HG03159 (cell line): ENCODE data around the gene TNNI3K.

Source experiments
- ATAC-seq: cut with Tn5 transposase; IDR thresholded peaks from one replicate; pipeline ENCODE4 v1.9.1; 2021; ENCODE audit warnings: mild to moderate bottlenecking, moderate library complexity; ENCODE audit not compliant: unreplicated experiment

Gene TNNI3K

DNA sequence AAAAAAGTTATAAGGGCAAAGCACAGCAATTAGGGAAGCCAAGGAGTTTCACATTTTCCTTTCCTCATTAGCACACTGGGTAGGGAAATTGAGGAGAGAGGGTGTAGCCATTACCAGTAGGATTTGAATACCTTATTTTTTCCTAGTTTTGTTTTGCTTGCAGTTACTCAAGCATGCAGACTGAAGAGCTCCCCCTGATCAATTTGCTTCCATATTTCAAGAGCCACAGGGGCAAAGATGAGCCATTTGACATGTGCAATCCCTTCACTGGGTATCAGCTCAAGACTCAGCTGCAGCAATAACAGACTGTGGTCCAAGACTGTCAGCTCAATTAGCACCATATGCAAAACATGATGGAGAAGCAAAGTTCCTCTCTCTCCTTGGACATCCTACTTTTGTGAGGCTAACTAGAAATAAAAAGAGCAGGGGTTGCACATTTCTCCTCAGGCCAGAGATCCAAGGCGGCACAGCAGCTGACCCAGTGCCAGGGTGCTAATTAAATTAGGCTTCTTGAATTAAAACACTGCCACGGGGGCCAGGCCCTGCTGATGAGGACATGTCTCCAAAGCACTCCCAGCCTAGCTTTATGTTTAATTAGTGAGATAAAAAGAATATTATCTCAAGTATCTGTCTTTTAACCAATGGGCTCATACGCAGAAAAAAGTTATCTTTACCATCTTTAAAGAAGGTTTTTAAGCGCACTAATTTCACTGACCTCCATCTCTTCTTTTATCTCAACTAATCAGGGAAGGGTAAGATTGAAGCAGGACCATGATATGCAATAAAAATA, 314.0 kb downstream of the TNNI3K start:
- no peak for ATAC-seq

DNA sequence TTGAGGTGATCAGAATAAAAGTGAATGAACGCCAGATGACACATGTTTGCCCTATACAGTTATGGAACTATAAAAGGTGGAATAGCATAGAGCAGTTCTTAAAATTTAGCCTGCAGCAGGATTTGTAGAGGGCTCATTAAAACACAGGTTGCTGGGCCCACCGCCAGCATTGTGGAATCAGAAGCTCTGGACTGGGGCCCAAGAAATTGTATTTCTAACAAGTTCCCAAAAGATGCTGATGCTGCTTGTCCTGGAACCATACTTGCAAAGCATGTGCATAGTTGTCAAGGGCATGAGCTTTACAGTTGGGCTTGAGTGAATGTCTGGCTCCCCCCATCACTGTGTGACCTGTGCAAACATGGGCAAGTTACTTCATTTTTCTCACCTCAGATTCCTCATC, 314.7 kb downstream of the TNNI3K start:
- no peak for ATAC-seq

DNA sequence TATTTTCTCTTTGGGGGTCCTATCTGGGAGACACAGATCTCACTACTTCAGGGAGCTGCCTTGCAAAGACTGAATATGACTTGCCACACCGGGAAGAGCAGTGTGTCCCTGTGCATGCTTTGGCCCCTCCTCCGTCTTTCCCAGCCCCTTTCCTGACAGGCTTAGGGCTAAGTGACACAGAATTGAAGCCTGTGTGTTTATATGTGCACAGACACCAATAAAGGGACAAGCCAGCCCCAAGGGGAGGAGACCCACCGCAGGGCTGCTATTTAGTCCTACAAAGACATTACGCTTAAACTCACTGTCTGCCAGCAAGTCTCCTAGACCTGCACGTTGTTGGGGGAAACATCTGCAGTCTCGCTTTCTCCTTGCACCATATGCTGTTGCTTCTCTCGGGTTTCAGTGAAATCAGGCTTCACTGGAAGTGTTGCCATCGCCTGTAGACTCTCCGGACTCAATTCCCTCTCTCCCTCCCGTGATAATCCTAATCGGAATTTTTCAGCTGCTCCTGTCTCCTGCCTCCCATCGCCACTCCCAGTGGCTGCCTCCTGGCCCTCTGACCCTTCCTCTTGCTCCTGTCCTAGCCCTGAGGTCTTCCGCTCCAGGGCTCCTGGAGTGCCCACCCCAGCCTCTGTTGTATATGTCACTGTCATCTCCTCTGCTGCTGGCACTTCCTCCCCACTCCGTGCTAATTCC, 335.8 kb downstream of the TNNI3K start:
- ATAC-seq: no peak

DNA sequence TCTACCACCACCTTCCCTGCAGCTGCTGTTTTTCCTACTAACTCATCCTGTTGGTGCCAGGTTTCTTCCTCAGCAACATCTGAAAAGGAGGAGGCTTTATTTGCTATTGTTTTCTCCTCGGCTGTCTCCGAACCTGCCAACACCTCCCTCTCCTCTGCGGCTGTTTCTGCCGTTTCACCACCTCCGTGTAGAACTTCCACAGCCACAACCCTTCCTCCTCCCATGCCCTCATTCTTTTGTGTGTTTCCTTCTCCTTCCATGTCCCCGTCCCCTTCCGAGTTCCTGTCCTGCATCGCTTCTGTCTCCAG, 336.3 kb downstream of the TNNI3K start:
- ATAC-seq: no peak

DNA sequence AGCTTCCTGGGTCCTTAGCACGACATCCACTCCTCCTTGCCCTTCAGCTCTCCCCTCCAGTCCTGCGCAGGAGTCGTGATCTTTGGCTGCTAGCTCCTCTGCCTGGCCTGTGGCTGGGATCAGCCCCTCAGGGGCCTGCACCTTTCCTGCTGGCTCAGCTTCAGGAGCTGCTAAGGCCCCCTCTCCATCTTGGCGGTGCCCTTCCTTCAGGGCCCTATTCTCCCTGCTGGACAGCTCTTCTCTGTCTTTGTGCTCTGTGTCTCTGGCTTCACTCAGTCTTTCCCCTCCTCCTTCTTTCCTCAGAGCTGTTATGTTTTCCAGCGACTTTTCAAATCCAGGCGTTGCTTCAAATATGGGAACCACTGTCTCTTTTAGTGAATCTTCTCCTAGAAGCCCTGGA, 336.7 kb downstream of the TNNI3K start:
- no peak for ATAC-seq

DNA sequence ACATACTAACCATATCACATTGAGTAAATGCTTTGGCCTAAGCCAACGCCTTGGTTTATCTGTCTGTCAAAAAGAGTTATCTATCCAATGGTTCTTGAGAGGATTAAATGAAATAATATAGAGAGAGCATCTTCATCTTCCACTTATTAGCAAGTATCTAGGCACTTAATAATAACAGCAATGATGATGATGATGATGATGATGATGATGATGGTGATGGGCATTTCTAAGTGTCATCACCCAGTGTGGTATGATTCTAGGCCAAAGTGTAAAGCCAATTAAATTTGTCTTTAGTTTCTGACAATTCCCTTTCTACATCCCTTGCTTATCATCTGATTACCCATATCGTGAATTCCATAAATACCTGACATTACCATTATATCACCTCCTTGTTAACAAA, 342.9 kb downstream of the TNNI3K start:
- no peak for ATAC-seq

DNA sequence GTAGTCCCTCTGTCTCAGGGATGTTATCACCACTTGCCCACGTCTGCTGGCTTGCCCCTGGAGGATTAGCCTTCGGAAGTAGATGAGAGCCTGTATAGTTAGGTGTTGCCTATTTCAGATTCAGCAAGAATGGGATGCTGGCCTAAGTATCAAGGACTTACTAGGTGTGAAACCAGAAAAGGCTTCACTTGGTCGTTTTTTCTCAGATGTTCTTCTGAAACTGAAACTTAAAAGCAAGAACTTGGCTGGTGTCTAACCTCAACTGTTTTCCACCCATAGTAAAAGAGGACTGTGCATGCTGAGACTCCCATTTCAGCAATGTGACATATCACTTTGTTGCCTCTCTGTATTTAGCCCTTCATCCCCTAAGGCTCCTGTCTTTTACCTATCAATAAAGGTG, 344.2 kb downstream of the TNNI3K start:
- ATAC-seq: peak; percentile 99

DNA sequence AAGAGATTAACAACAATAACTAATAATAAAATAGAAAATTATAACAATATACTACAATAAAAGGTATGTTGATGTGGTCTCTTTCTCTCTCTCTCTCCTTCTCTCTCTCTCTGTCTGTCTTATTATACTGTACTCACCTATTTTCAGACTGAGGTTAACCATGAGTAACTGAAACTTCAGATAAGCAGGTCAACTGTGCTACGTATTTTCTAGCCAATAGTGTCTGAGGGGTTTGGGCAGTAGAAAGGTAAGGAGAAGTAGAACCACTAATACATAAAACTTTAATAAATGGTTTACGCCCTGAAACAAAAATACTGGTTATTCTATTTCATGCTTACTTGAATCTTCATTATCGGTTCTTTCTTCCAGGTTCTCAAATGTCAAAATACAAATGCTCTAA, 348.2 kb downstream of the TNNI3K start:
- no peak for ATAC-seq

DNA sequence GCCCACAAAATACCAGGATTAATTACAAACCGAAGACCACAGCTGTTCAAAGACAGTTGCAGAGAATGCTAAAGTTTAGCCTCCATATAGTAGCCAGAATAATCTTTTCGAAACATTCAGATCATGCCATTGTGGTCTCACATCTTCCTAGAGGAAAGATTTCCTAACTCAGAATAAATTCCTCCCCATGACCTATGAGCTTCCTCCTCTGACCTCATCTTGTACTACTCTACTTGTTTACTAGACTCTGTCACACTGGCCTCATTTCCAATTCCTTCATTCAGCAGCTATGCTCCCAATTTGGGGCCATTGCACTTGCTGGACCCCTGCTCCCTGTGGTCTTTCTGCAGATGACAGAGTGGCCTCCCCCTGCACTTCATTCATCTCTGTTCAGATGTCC, 349.0 kb downstream of the TNNI3K start:
- no peak for ATAC-seq

DNA sequence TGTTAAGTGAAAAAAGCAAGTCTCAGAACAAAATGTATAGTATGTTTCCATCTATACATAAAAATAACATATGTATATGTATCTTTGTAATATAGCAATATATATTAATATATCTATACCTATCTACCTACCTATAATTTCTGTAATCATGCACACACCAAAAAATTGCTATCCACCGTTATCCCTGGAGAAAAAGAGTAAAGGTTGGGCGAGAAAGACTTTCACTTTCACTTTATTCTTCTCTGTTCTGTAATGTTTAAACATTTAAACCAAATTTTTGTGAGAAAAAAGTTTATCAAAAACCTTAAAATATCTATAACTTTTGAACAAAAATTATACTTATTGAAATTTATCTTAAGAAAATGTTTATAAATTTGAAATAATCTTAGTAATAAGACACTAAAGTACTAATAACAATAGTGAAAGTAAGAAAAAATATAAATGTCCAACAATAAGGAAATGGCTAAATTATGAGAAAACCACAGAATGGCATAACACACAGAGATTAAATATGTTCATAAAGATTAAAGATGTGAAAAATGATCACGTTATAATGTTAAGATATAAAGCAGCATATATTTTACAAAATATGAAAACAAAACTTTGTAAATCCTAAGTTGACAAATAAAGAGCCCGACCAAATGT, 351.2 kb downstream of the TNNI3K start:
- peak; percentile 53 for ATAC-seq

DNA sequence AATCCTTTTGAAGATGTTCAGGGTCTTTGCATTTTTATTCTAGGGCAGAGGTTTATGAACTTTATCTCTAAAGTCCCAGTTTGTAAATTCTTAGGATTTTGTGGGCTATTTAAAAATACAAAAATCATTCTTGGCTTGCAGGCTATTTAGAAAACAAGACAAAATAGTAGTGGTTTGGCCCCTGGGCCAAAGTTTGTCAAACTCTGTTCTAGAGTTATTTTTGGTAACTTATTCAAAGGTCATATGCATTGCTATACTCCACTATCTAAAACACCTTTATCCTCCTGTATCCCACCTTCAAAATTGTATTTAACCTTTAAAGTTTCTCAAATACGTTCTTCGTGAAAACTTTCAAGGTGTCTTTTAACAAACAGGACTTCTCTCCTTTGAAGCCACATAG, 352.7 kb downstream of the TNNI3K start:
- no peak for ATAC-seq

DNA sequence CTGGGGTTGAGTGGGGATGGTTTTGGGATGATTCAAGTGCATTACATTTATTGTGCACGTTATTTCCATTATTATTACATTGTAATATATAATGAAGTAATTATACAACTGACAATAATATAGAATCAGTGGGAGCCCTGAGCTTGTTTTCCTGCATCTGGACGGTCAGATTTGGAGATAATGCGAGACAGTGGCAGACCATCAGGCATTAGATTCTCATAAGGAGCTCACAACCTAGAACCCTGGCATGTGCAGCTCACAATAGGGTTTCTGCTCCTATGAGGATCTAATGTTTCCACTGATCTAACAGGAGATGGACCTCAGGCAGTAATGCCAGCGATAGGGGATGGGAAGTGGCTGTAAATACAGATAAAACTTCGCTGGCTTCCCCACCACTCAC, 355.1 kb downstream of the TNNI3K start:
- ATAC-seq: no peak

DNA sequence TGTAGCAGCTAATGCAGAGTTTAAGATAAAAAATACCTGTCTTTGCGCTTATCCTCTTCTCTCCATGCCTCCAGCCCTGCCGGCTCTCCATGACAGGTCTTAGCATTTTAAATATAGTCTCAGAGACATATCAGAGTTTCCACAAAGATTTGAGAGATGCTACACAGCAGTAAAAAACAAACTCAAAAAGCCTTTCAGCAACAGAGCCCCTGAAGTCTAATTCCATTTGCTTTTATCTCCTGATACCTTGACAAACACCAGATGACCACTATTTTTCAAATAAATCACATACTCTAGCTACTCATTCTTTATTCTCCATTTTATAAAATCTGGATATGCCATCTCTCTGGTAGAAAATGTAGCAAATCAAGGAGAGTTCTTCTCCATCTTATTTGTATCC, 356.8 kb downstream of the TNNI3K start:
- no peak for ATAC-seq

DNA sequence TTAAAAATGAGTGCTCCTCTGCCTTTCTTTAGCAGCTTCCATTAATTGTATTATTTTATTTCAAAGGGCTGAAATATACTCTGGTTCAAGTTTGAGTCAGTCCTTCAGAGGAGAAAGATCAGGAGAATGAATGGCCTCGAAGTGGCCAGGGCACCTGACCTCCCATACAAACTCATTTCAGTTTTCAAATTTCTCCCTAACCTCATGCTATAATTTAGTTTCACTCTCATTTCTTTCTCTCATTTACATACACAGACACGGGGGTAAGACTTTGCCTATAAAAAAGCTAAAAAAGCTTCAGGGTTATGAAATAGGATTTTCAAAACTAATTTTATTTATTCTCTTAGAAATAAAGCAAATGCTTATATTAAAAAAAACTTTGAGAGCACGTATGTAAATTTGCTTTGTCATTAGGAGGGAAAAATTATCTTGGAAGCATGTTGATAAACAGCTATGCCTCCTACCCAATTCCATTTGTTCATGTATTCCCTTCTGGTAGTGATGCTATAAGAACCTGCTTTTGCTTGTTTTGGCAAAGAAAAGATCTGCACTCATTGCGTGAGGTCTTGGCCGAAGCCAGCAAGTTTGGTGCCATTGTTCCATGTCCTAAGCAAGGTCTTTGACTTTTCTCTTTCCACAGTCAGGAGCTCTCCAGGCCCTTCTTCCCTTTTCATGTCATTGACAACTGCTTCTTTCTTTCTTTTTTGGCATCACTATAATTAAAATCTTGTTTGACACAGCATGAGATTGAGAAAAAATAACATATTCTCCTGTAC, 357.6 kb downstream of the TNNI3K start:
- ATAC-seq: peak; percentile 65
